T-cell (primary cell): ENCODE results near the gene EFCC1. TPM values are rescaled to one million over a fixed set of nuclear protein-coding genes. Genes with fewer than 3 reads are reported as not detected.
"Not testable (repeated sequence)": the region's sequence is repeated elsewhere in the genome, so short reads cannot be mapped to it uniquely, and the experiment has no call there.

ENCODE experiments used
- ATAC-seq, 4 experiments: fragments of 200-7000 bp in 3 of 4; fragments of 150-1000 bp in 1 of 4; cut with Tn5 transposase; replicated peaks in 1 of 4; 1 replicate in 3 of 4; 2 replicates in 1 of 4; pipeline ENCODE4 v1.10.0; 2021; ENCODE audit warnings: moderate library complexity in 3 of 4, mild to moderate bottlenecking in 2 of 4, moderate number of reproducible peaks in 1 of 4
- CTCF ChIA-PET, 2 donors: fragments of 300-600 bp; sonication (Branson Sonifier 250); formaldehyde crosslinking; loops; one replicate each; lab custom pipeline; 2022; ENCODE audit warnings: antibody characterized with exemption in 2 of 2; lab: Charles Lee
- POLR2A ChIA-PET, 2 donors: fragments of 300-600 bp; sonication (Branson Sonifier 250); formaldehyde crosslinking; loops; one replicate each; lab custom pipeline; 2022; ENCODE audit warnings: antibody characterized with exemption in 2 of 2; lab: Charles Lee
- DNase-seq, 35 experiments: peaks; one replicate each; pipeline versions ENCODE4 v3.0.0 to v3.0.0-alpha.2; 2013 to 2023
- H3K27ac ChIP-seq: one replicate; pipeline ENCODE4 v1.5.1; 2013; ENCODE audit warnings: low read length
- H3K27me3 ChIP-seq, 2 experiments: replicated peaks in 1 of 2; 1 replicate in 1 of 2; 2 replicates in 1 of 2; pipeline versions ENCODE4 v1.6.1 to v1.7.0; 2013; ENCODE audit warnings: low read length in 1 of 2, mixed read lengths in 1 of 2; ENCODE audit not compliant: control insufficient read depth in 2 of 2, insufficient read depth in 2 of 2; ENCODE audit errors: extremely low read depth in 1 of 2
- H3K36me3 ChIP-seq, 2 donors: 1 replicate in 1 of 2; 2 replicates in 1 of 2; pipeline versions ENCODE4 v1.6.1 to v1.7.0; 2013; ENCODE audit warnings: low read length in 1 of 2; ENCODE audit not compliant: control insufficient read depth in 2 of 2, insufficient read depth in 1 of 2; ENCODE audit errors: extremely low read depth in 1 of 2
- H3K4me1 ChIP-seq, 2 experiments: 1 replicate in 1 of 2; 2 replicates in 1 of 2; pipeline versions ENCODE4 v1.6.1 to v1.7.0; 2013; ENCODE audit warnings: low read length in 2 of 2, mixed read lengths in 1 of 2; ENCODE audit not compliant: insufficient read depth in 2 of 2, control insufficient read depth in 1 of 2; ENCODE audit errors: extremely low read depth in 1 of 2
- H3K4me3 ChIP-seq, 2 donors: 1 replicate in 1 of 2; 2 replicates in 1 of 2; pipeline versions ENCODE4 v1.5.1 to v1.7.0; 2013; ENCODE audit warnings: mild to moderate bottlenecking in 2 of 2, low read length in 1 of 2, moderate library complexity in 1 of 2; ENCODE audit not compliant: control insufficient read depth in 1 of 2; ENCODE audit errors: extremely low read depth in 1 of 2
- H3K9me3 ChIP-seq: 2 replicates; pipeline ENCODE4 v1.7.0; 2013
- H3K27ac Mint-ChIP-seq, 2 donors: one replicate each; pipeline ENCODE4 v1.8.0; 2020 to 2021; ENCODE audit warnings: mild to moderate bottlenecking in 2 of 2, mixed read lengths in 2 of 2
- H3K27me3 Mint-ChIP-seq, 2 donors: one replicate each; pipeline ENCODE4 v1.8.0; 2021 to 2022; ENCODE audit warnings: mixed read lengths in 2 of 2
- H3K36me3 Mint-ChIP-seq: one replicate; pipeline ENCODE4 v1.8.0; 2021; ENCODE audit warnings: mixed read lengths
- H3K4me1 Mint-ChIP-seq, 3 donors: one replicate each; pipeline ENCODE4 v1.8.0; 2020 to 2022; ENCODE audit warnings: mixed read lengths in 3 of 3, mild to moderate bottlenecking in 1 of 3
- H3K4me3 Mint-ChIP-seq, 3 donors: one replicate each; pipeline ENCODE4 v1.8.0; 2020 to 2022; ENCODE audit warnings: mild to moderate bottlenecking in 3 of 3, mixed read lengths in 3 of 3, moderate library complexity in 3 of 3
- H3K9me3 Mint-ChIP-seq, 3 donors: one replicate each; pipeline ENCODE4 v1.8.0; 2020 to 2022; ENCODE audit warnings: mixed read lengths in 3 of 3
- WGBS: methylation state at CpG from one replicate; pipeline ENCODE4 v1.1.5; 2013; ENCODE audit warnings: missing lambda C conversion rate; ENCODE audit not compliant: insufficient coverage; 5-methylcytosine and 5-hydroxymethylcytosine counted together
- total RNA-seq, 35 experiments: library from RNA in 6 of 35; stranded (reverse) in 6 of 35; fragments of 120-200 nt in 1 of 35; gene quantifications; one replicate each; pipeline versions ENCODE4 v1.2.1 to v1.2.4 and lab custom pipeline; 2013 to 2026

Gene EFCC1
- total RNA-seq, 5 donors from 2014 or later (not counting 1 experiment from before 2014, with no cell fraction given): 0.20 to 0.43 (median 0.30) TPM

DNA sequence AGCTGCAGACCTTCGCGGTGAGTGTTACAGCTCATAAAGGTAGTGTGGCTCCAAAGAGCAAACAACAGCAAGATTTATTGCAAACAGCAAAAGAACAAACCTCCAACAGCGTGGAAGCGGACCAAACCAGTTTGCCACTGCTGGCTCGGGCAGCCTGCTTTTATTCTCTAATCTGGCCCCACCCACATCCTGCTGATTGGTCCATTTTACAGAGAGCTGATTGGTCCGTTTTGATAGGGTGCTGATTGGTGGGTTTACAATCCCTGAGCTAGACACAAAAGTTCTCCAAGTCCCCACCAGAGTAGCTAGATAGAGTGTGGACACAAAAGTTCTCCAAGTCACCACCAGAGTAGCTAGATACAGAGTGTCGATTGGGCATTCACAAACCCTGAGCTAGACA, 66.6 kb downstream of the EFCC1 start:
- CTCF ChIA-PET: interaction anchor here in 1 of 2 donors (1.0 to 1.8 kb wide), 3 partner anchors 12 to 51 kb away, joined by 3 to 5 read pairs (median 3); no protein-coding TSS in a partner anchor
- WGBS: 94% methylated on average over 3 of the region's 7 CpGs
- ATAC-seq: peak in 2 of 4 experiments; percentile 22 to 29

DNA sequence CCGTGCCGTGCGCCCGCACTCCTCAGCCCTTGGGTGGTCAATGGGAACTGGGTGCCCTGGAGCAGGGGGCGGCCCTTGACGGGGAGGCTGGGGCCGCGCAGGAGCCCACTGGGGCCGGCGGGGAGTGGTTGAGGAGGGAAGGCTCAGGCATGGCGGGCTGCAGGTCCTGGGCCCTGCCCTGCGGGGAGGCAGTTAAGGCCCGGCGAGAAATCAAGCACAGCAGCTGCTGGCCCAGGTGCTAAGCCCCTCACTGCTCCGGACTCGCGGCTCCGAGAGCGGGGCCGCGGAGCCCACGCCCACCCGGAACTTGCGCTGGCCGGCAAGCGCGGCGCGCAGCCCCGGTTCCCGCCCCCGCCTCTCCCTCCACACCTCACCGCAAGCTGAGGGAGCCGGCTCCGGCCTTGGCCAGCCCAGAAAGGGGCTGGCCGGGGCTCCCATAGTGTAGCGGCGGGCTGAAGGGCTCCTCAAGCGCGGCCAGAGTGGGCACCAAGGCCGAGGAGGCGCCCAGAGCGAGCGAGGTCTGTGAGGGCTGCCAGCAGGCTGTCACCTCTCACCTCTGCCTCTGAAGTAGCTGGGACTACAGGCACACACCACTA, 67.3 kb downstream of the EFCC1 start:
- DNase-seq (no peak), ATAC-seq (peak; percentile 49 to 77 (median 69))
- ChIA-PET CTCF (interaction anchor here (0.5 to 1.8 kb wide), 11 partner anchors 11 to 1473 kb away, joined by 3 to 6 read pairs (median 4); no protein-coding TSS in a partner anchor), POLR2A (interaction anchor here (0.6 to 0.8 kb wide), 3 partner anchors 19 to 153 kb away, joined by 3 to 4 read pairs (median 4); no protein-coding TSS in a partner anchor)
- Mint-ChIP-seq H3K9me3 (no peaks in the 10 kb centered on the region), H3K4me3 (peak overlapping the region; percentile 59 to 72 (median 61)), H3K4me1 (peaks cover 10 to 20% (median 18%) of the 10 kb centered on the region in 3 donors), H3K27ac (no peak overlapping the region), H3K27me3 (peaks cover 0 to 6% of the 10 kb centered on the region in 2 donors), H3K36me3 (no peaks in the 10 kb centered on the region)
- H3K27me3 ChIP-seq: peaks cover 0 to 16% of the 10 kb centered on the region in 2 experiments
- H3K9me3 ChIP-seq: no peaks in the 10 kb centered on the region
- H3K4me3 ChIP-seq: peak overlapping the region; percentile 33 to 46
- no peak overlapping the region for H3K27ac ChIP-seq
- peaks cover 0 to 14% of the 10 kb centered on the region in 2 experiments for H3K4me1 ChIP-seq
- H3K36me3 ChIP-seq: no peaks in the 10 kb centered on the region
- 16% methylated on average over 36 of the region's 44 CpGs for whole genome bisulfite sequencing

More for the DNA sequence above, 66.6 kb downstream of the EFCC1 start:
- Histone ChIP-seq H3K27me3 (peaks cover 0 to 16% of the 10 kb centered on the region in 2 experiments), H3K4me1 (peaks cover 0 to 14% of the 10 kb centered on the region in 2 experiments)
- peak in 22 of 35 experiments; percentile 8 to 71 (median 38) for DNase-seq
- H3K4me1 Mint-ChIP-seq: peaks cover 10 to 20% (median 18%) of the 10 kb centered on the region in 3 donors
- H3K36me3 Mint-ChIP-seq, H3K4me3 ChIP-seq, H3K9me3 Mint-ChIP-seq, H3K27ac Mint-ChIP-seq, H3K27me3 Mint-ChIP-seq, H3K36me3 ChIP-seq, H3K27ac ChIP-seq, H3K9me3 ChIP-seq: not testable (repeated sequence)
- POLR2A ChIA-PET: interaction anchor here in 1 of 2 donors (0.8 kb wide), 1 partner anchor 18 kb away, joined by 3 read pairs; no protein-coding TSS in a partner anchor
- H3K4me3 Mint-ChIP-seq: peak overlapping the region; percentile 56 to 72 (median 59)

DNA sequence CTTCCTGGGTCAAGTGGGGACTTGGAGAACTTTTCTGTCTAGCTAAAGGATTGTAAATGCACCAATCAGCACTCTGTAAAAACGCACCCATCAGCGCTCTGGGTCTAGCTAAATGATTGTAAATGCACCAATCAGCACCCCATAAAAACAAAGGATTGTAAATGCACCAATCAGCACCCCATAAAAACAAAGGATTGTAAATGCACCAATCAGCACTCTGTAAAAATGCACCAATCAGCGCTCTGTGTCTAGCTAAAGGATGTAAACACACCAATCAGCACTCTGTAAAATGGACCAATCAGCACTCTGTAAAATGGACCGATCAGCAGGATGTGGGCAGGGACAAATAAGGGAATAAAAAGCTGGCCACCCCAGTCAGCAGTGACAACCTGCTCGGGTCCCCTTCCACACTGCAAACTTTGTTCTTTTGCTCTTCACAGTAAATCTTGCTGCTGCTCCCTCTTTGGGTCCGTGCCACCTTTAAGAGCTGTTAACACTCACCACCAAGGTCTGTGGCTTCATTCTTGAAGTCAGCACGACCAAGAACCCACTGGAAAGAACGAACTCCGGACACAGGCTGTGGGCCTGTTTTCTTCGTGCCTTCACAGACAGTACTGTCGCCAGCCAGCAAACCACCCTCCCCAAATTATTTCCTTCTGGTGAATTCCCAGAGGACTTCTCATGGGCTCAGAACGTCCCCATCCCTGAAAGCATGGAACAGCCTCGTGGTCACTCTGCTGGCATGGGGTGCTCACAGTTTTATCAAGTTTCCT, 68.4 kb downstream of the EFCC1 start:
- peaks cover 0 to 14% of the 10 kb centered on the region in 2 experiments for H3K4me1 ChIP-seq
- H3K27ac ChIP-seq, H3K4me3 ChIP-seq, DNase-seq, H3K36me3 Mint-ChIP-seq, H3K27ac Mint-ChIP-seq, H3K9me3 Mint-ChIP-seq, H3K36me3 ChIP-seq, H3K9me3 ChIP-seq, H3K27me3 Mint-ChIP-seq, POLR2A ChIA-PET, ATAC-seq: not testable (repeated sequence)
- Mint-ChIP-seq H3K4me3 (peak overlapping the region in 2 of 3 donors; percentile 59 to 72), H3K4me1 (peaks cover 10 to 20% (median 18%) of the 10 kb centered on the region in 3 donors)
- H3K27me3 ChIP-seq: peaks cover 0 to 16% of the 10 kb centered on the region in 2 experiments
- WGBS: 81% methylated on average over 7 of the region's 13 CpGs
- CTCF ChIA-PET: interaction anchor here (0.6 to 1.2 kb wide), 10 partner anchors 10 to 756 kb away, joined by 3 to 7 read pairs (median 4); no protein-coding TSS in a partner anchor

DNA sequence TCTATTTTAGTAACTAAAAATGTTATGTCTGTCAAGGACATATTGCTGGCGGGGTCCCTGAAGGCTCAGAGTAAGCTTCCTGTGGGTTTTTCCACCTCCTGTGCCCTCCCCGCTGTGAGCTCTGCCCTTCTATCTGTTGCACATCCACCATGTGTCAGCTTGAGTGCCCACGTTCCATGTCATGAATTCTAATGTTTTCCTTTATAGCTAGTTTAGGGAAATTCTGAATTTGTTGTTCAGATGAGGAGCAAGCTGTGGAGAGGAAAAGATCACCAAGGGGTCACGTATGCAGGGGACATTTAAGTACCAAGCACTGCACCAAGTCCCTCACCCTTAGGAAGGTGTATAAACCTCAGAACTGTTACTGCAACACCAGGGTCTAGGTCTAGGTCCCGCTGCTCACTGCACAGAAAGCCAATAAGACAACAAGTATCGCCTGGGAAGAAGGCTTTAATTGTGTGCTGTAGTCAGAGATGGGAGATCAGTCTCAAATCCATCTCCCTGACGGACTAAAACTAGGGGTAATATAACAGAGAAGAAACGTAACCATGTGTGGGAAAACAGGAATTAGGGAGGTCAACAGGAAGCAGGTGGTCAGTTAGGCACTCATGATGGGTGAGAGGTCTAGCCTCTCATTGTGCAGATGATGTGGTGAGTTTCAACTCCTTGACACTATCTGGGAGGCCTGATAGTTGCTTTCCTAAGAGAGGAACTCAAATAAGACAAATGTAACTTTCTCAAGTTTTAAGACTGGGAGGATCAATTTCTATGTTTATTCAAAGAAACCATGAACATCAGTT, 69.2 kb downstream of the EFCC1 start:
- H3K27me3 Mint-ChIP-seq: peaks cover 0 to 6% of the 10 kb centered on the region in 2 donors
- no peak overlapping the region for H3K27ac Mint-ChIP-seq
- no peak overlapping the region for H3K4me3 ChIP-seq
- peaks cover 0 to 14% of the 10 kb centered on the region in 2 experiments for H3K4me1 ChIP-seq
- no peaks in the 10 kb centered on the region for H3K9me3 ChIP-seq
- no peaks in the 10 kb centered on the region for H3K36me3 Mint-ChIP-seq
- ChIA-PET CTCF (interaction anchor here in 1 of 2 donors (0.6 kb wide), 1 partner anchor 755 kb away, joined by 7 read pairs; no protein-coding TSS in a partner anchor), POLR2A (no interaction called here)
- peaks cover 0 to 16% of the 10 kb centered on the region in 2 experiments for H3K27me3 ChIP-seq
- no peaks in the 10 kb centered on the region for H3K9me3 Mint-ChIP-seq
- H3K4me3 Mint-ChIP-seq: peak overlapping the region in 1 of 3 donors; percentile 34
- ATAC-seq (no peak), DNase-seq (no peak)
- 95% methylated on average over 2 of the region's 8 CpGs for WGBS
- H3K36me3 ChIP-seq: no peaks in the 10 kb centered on the region
- H3K4me1 Mint-ChIP-seq: peaks cover 10 to 20% (median 18%) of the 10 kb centered on the region in 3 donors
- no peak overlapping the region for H3K27ac ChIP-seq

DNA sequence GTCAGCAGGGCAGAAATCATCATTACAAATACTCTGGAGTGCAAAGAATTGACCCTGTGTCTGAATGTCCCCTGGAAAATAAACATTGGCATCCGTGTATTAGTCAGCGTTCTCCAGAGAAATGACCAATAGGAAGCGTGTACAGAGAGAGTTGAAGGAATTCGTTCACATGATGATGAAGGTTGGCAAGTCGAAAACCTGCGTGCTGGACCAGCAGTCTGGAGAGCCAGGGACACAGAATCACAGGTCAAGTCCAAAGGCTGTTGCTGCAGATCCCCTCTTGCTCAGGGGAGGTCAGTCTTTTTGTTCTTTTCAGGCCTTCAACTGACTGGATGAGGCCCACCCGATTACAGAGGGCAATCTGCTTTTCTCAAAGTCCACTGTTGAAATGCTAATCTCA, 76.1 kb downstream of the EFCC1 start:
- Histone ChIP-seq H3K4me3 (no peak overlapping the region), H3K27me3 (no peaks in the 10 kb centered on the region), H3K27ac (no peak overlapping the region), H3K36me3 (no peaks in the 10 kb centered on the region), H3K4me1 (peaks cover 0 to 8% of the 10 kb centered on the region in 2 experiments), H3K9me3 (no peaks in the 10 kb centered on the region)
- no peaks in the 10 kb centered on the region for H3K27me3 Mint-ChIP-seq
- DNase-seq (no peak), ATAC-seq (no peak)
- H3K9me3 Mint-ChIP-seq: no peaks in the 10 kb centered on the region
- no peak overlapping the region for H3K4me3 Mint-ChIP-seq
- WGBS: 86% methylated on average over 7 of the region's 7 CpGs
- peaks cover 8 to 10% (median 8%) of the 10 kb centered on the region in 3 donors for H3K4me1 Mint-ChIP-seq
- ChIA-PET CTCF (interaction anchor here in 1 of 2 donors (0.7 kb wide), 1 partner anchor 899 kb away, joined by 4 read pairs; no protein-coding TSS in a partner anchor), POLR2A (interaction anchor here in 1 of 2 donors (0.7 kb wide), 1 partner anchor 89 kb away, joined by 7 read pairs; no protein-coding TSS in a partner anchor)
- H3K36me3 Mint-ChIP-seq: no peaks in the 10 kb centered on the region
- H3K27ac Mint-ChIP-seq: no peak overlapping the region
